T-helper 2 cell treated with Interferon-gamma antibody and Interleukin-4, amounts not matched to agents 100 ng/mL and 5 ng/mL, for 36 hours (primary cell): Measurements from ENCODE around the gene IGSF21. TPM values are rescaled to one million over a fixed set of nuclear protein-coding genes. Genes with fewer than 3 reads are reported as not detected.

Experiments used
- intact Hi-C: fragments of 100-400 bp; cut with micrococcal nuclease; formaldehyde crosslinking; loops from one replicate; pipeline ENCODE4 v1.15.1; 2023
- total RNA-seq: library from RNA; stranded (reverse); gene quantifications from 2 replicates; pipeline ENCODE4 v1.2.3, GENCODE V29; 2022

Gene IGSF21
- total RNA-seq: not detected in 2 replicates

GRCh38 chr1:18107369-18108298 lies at the start of gene IGSF21:
Gene IGSF21 (plus strand): TSS chr1:18107798. CDS start chr1:18108129, 331 bp downstream.
- intact Hi-C loops: no loop called here

DNA sequence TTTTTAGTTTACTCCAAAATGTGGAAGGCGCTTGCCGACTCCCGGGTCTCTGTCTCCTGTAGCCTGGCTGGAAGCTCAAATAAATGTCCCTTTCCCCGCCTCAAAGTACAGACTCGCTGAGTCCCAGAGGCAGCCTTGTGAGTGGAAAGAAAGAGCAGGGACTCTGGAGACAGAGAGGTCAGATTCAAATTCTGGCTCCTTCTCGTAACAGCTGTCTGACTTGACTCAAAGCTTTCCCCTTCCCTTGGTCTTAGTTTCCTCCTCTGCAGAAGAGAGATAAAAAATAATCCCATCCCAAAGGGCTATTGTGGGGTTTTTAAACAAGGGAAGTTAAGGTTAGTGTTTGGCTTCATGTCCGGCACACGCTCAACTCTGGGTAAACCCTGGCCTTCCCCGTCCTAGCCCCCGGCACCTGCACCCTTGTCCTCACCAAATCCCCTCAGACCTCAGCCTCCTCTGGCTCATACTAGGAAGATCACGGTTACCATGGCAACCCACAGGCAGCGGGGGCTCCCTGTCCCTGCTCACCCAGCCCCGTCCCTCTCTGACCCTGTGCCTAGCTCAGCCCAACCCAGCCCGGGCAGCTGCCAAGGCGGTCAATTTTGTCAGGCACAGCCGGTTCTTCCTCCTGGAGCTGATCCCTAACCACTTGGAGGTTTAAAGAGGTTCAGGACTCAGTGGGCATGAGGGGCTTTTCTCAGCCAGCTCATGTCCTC lies 49.2 kb upstream of the IGSF21 start:
- intact Hi-C loops: no loop called here

GRCh38 chr1:18058981-18059605 lies 48.5 kb upstream of the IGSF21 start:
- intact Hi-C loops: no loop called here

- intact Hi-C loops: no loop called here
Observed at GRCh38 chr1:18060366-18060765, 47.2 kb upstream of the IGSF21 start.

- intact Hi-C loops: no loop called here
Observed at GRCh38 chr1:18062185-18062584, 45.4 kb upstream of the IGSF21 start.

DNA sequence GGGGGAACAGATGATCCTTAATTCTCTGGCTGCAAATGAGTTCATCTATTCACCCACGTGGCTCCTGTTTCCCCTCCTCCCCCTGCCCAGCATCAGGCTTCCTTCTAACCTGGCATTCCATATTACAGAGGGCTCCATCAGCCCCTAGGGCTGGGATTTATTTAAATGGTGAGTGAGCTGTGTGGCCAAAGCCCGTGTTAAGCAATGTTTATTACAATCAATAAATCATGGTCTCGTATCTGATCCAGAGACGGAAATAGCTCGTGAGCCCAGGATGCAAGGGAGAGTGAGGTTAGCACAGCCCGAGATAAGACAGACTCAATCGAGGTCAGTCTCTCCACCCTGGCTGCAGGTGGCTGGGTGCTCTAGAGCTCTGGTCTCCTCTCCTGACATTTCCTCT lies 43.1 kb upstream of the IGSF21 start:
- intact Hi-C loops: no loop called here

- intact Hi-C loops: no loop called here
Observed at GRCh38 chr1:18066576-18066975, 41.0 kb upstream of the IGSF21 start.

DNA sequence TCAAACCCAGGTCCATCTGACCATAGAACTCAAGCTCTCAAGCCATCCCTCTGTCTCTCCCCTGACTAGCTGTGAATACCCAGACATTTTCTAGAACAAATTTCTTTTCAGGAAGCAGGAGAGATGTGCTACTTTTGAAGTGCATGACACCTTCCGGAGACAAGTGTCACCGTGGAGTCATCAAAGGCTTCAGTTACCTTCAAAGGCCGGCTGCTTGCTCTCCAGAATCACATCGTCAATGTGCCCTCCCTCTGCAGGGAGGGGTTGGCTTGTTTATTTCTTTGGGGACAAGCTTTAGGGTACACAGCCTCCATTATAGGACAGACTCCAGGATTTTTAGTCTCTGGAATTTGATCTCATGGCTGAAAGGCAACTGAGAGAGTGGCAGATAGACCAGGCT lies 37.7 kb upstream of the IGSF21 start:
- intact Hi-C loops: no loop called here

- intact Hi-C loops: no loop called here
Observed at GRCh38 chr1:18072066-18072465, 35.5 kb upstream of the IGSF21 start.

DNA sequence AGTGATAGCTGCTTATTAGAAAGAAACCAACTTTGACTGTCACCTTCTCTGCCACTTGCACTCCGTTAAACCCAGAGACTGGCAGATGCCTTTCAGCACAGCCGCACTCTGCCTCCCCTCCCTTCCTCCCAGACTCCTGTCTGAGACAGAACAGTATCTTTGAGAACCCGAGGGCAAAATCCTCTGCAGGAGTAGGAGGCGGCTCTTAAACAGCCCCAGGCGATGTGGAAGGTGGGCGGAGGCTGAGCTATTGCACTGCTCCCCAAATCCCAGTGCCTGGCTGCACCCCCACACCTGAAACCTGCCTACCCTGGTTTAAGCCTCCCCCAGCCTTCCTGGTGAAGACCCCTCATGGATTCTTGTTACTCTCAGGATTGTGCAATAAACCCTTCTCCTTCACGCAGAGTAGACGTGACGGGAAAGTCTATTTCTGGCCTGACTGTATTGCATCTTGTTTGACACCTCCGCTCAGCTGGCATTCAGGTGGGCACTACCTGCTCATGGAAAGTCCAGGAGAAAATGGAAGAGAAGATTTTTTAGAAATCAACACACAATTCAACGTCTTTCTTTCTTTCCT lies 34.4 kb upstream of the IGSF21 start:
- intact Hi-C loops: no loop called here

DNA sequence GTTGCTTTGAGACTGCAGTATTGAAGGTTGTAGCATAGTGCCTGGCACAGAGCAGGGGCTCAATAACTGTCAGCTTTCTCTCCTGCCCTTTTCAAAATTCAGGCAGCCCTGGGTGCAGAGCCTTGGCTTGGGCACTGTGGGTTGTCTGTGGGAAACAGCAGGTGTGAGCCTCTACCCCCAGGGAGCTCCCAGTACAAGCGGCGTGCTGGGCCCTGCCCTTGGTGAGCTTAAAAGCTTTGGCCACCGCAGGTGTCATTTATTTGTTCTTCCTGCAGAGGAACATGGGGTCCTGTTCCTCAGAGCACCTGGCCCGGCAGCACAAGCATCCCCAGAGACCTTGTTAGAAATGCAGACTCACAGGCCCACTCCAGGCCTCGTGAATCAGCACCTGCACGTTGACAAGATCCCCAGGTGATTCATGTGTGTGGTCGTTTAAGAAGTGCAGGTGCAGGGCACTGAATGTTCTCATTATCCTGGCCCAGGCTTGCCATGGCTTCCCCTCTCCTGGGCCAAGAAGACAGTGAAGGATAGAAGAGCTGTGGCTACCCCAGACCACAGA lies 29.9 kb upstream of the IGSF21 start:
- intact Hi-C loops: no loop called here

GRCh38 chr1:18079941-18080735 lies 27.5 kb upstream of the IGSF21 start:
- intact Hi-C loops: no loop called here

- intact Hi-C loops: no loop called here
Observed at GRCh38 chr1:18085387-18086074, 22.1 kb upstream of the IGSF21 start.

DNA sequence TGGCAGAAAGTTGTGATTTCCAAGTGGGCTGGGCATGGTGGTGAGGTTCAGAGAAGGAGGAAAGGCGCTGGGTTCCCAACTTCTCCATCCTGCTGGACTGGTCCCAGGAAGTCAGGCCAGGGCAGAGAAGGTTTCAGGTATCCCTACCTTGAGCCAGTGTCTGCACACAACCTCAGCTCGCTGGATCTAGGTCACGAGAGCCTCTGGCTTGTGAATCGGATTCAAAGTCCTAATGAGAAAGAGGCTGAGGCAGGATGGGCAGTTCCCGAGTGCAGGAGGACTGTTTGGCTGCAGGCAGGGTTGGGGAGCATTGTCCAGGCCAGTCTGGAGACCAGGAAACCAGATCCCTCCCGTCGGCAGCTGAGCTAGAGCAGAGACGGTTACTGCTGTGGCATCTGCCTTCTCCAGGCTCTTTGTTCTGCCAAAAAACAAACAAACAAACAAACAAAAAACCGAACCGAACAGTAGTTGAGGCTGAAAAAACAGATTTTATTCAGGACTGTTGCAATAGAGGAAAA lies 19.5 kb upstream of the IGSF21 start:
- intact Hi-C loops: no loop called here

GRCh38 chr1:18089488-18089887 lies 18.1 kb upstream of the IGSF21 start:
- intact Hi-C loops: no loop called here

DNA sequence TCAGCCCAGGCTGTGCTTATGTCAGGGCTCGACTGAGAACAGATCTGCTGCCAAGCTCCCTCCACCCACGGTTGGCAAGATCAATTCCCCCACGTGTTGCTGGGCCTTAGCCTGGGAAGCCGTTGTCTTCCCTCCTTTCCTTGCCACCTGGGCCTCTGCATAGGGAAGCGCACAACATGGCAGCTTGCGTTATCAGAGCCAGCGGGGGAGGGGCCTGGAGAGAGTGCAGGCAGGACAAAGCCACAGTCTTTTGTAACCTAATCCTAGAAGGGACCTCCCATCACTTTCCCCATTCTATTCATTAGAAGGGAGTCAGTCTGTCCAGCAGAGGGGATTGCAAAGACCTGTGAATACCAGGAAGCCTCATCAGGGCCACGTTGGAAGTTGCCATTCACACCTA lies 17.0 kb upstream of the IGSF21 start:
- intact Hi-C loops: no loop called here

DNA sequence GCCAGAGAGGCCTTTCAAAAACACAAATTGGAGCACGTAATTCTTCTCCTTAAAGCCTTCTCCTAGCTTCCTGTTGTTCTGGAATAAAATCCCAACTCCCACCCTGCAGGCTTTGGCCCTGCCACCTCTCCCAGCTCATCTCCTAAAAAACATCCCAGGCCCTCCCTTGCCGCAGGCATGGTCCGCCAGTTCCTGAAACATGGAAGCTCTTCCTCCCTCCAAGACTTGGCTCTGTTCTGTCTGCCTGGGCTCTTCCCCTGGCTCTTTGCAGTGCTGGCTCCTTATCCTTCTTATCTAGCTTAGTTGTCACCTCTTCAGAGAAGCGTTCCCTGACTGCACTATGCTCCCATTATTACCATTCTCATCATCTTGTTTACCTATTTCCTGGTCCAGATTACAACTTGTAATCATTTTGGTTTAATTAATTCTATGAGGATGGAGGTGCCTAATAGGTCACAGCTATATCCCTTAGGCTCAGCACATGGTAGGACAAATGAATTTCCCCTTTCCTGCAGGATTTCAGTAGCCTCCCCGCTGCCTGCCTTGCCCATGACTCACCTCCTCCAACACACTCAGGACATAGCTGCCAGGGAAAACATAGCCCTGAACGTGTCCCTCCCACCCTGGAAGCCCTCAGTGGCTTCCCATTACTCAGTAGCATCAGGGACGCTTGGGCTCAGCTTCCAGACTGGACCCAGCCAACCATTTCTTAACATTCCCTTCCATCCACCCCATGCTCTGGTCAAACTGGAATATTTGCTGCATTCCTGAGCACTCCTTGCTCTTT lies 15.7 kb upstream of the IGSF21 start:
- intact Hi-C loops: no loop called here

GRCh38 chr1:18093193-18093592 lies 14.4 kb upstream of the IGSF21 start:
- intact Hi-C loops: no loop called here

DNA sequence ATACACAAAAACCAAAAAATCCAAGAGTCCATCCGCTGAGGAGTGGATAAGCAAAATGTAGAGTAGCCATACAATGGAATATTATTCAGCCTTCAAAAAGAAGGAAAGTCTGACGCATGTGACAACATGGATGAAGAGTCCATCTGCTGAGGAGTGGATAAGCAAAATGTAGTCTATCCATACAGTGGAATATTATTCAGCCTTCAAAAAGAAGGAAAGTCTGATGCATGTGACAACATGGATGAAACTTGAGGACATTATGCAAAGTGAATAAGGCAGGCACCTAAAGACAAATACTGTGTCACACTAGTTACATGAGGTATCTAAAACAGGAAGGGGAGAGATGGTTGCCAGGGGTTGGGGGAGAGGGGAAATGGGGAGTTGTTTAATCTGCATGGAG lies 14.0 kb upstream of the IGSF21 start:
- intact Hi-C loops: no loop called here
